Superior temporal gyrus (tissue), 1 donor: Measurements from ENCODE around the gene CCDC167.

ENCODE experiments used
- DNase-seq: peaks from one replicate; pipeline ENCODE4 v3.0.0-alpha.2; 2016; ENCODE audit errors: extremely low spot score

The CCDC167 gene

DNA sequence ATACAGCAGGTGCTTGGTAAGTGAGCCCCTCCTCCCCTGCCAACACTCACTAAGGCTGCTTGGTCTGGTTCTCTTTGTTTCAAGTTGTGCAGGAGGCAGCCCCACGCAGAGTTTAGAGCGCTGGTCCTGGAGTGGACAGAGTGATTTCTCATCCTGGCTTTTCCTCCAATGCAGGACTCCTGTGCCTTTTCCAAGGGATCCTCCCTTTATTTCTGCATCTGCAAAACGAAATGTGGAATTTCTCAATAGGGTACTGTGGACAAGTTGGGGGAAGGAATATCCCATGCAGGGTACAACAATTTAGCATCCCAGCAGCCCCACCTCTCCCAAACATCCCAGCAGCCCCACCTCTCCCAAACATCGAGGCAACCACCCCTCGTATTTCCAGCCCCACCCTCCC, 30.6 kb upstream of the CCDC167 start:
- no peak for DNase-seq

DNA sequence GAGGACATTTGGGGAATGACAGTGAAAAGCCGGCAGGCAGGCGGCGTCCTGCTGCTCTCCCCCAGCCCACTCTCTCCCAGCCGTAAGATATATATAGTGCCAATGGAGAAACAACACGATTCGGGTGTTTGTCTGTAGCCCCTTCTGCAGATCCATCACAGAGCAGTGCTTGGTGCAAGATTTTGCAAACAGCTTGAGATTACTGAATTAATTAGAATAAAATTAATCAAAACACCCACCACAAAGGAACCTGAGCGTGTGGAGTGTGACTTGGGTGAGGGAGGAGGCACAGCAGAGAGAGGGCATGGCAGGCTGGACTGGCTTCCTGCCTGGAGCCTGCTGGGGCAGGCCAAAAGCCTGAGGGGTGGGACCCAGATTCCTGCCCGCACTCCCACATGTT, 28.8 kb upstream of the CCDC167 start:
- DNase-seq: no peak

DNA sequence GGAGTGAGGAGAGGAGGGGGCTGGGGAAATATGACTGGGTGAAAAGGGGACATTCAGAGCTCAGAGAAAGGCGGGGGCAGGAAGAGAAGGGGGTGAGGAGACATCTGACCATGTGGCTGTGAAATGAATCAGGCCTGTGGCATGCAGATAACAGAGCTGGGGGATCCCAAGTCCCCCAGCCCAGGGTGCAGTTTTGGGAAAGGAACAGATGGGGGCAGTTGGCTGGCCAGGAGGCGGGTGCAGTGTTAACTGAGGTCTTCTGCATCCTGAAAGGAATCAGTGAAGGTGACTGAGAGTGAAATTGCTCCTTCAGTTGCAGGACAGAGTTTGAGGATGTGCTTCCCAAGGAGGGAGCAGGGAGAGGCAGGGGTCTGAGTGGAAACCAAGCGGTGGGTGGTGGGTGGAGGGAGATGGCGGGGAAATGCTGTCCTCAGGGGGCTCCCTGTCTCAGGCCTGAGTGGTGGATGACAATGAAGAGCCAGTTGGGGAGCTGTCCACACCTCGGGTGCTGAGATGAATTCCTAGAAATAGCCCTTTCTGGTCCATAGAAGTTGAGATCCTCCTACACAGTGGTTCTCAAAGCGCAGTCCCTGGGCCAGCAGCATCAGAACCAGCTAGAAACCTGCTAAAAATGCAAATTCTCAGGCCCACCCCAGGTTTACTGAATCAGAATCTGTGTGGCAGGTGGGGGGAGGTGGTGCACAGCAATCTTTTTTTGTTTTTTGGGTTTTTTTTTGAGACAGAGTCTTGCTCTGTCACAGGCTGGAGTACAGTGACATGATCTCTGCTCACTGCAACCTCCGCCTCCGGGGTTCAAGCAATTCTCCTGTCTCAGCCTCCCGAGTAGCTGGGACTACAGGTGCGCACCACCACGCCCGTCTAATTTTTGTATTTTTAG, 26.0 kb upstream of the CCDC167 start:
- DNase-seq: no peak

DNA sequence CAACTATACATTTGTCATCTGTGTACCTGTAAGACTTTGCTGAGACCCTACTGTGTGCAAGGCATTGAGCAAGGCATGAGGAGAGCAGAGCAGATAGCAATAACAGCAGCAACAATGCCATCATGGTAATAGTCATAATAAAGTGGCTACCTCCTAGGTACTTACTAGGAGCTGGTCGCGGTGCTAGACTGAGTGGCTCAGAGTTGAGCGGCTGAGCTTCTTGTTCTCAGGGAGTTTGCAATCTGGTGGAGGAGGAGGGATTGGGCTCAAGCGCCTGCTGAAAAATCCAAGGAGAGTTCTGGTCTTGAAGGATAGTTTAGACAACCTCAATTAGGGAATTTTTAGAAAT, 25.3 kb upstream of the CCDC167 start:
- no peak for DNase-seq

DNA sequence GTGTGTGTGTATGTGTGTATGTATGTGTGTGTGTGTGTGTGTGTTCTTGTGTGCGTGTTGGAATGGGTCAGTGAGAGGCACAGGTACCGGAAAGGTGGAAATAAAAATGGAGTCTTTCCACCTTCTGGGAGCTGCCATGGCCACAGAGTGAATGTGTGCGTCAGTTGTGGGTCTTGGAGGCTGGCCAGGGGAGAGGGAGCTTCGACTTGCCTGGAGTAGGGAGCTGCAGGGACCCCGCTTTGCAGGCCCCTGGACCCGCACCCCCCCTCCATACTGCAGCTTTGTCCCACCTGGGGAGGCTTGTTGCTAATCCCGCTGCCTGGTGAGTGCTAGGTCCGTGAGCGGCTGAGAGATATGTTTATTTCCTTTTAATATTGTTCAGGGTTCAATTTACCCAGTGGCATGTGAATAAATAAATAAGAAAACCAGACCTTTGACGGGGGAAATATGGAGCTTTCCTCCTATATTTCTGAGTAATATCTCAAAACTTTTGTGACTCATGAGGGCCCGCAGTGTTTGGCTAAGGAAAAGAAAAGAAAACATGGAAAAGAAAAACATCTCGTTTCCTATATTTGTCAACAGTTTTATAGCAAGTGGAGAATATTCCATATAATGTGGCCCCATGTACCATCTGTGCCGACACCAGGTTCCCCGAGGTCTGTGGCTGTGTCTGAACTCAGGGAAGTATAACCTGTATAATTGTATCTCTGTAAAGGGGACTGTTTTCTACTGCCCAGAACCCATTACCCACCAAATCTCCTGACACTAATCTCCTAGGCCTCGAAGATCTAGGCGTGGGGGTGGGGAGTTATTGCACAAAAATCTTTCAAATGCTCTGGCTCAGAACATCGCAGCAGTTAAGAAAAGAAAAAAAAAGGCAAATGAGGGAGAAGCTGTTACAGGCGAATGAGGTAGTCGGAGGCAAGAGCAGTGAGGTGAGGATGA, 24.6 kb upstream of the CCDC167 start:
- no peak for DNase-seq

DNA sequence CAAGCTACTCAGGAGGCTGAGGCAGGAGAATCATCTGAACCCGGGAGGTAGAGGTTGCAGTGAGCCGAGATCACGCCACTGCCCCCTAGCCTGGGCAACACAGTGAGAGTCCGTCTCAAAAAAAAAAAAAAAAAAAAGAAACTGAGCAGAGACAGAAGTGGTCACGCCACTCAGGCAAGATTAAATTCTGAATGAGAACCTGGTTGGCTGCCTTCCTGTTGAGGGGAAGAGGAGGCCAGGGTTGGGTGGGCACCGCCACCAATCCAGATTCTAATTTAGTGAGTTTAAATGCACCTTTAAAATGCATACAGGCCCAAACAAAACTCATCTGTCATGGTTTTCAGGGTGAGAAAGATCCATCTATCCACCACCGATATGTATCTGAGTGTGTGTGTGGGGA, 23.7 kb upstream of the CCDC167 start:
- no peak for DNase-seq

DNA sequence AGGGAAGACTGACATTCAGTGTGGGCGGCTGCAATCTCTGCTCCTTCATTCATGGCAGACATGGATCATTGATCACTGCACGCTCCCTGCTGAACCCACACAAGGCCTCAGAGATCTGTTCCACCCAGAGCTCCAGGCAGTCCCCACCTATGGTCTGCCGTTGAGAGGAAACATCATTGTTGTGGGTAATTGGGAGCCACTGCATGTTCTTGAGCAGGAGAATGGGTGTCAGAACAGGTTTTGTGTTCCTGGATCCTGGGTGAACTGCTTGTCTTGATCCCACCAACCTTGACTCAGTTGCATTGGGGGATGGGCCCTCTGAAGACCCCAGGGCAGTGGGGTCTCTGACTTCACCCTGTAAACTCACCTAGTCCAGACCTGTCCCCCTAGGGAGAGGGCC, 23.1 kb upstream of the CCDC167 start:
- DNase-seq: no peak

DNA sequence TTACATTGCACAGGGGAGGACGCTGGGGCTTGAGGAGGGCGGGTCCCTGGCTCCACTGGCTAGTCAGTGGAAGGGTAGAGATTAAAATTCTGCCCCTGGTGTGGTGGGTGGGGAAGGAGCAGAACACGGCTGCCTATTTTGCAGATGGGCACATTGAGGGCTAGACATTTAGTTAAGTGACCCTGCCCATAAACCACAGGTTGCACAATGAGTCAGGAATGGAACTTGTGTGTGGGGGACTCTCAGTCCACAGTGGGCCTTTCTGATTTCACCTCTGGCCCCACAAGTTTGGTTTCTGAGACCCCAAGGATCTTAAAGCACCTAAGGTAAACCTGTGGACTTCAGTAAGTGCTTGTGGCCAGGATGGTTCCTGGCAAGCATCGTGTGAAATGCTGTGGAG, 22.0 kb upstream of the CCDC167 start:
- no peak for DNase-seq

DNA sequence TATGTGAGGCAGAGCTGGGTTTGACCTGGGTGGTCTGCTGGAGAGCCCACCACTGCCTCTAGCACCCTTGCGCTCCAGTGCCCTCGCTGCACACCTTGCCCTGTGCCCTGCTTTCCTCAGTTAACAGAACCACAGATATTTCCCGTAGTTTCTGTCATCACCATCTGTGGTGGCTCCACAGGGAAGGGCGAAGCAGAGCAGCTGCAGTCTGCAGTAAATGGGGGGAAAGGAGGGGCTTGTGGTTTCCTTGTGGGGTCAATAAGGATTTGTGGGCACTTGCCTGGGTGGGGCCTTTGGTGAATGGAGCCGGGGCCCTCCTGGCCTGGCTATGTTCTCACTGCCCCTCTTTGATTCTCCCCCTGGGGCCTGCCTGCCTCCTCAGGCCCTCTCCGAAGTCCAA, 21.2 kb upstream of the CCDC167 start:
- DNase-seq: no peak

DNA sequence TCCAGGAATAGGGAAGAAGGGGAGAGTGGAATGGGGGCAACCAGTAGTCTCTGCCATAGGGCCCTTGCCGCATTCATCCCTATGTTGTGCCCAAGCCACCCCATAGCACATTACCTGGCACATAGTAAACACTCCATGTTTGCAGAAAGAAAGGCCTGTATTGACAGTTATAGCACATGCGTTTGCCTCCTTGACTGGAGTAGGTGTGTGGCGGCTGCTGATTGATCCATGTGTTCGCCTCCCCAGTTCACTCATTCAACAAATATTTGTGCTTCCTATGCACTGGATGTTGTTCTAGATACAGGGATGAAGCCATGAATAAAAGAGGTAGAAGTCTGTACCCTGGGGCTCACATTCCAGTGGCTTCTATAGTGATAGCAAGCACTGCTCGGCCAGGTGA, 19.8 kb upstream of the CCDC167 start:
- DNase-seq: no peak

DNA sequence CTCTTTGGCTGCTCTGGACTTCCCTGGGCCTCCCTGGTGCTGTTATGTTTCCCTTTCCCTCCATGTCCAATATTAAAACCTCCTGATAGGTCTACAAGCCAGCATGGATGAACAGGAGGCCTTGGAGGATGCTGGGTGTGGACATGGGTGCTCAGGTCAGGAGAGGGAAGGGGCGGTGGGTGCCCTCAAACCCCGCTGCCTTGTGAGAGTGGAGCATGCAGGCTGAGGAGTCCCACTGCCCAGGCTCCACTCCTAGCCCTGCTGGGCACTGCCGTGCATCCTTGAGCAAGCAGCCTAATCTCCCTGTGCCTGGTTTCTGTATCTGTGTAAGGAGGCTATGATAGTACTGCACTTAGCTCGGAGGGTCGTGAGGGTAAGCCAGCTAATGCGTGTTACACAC, 18.4 kb upstream of the CCDC167 start:
- DNase-seq: no peak

DNA sequence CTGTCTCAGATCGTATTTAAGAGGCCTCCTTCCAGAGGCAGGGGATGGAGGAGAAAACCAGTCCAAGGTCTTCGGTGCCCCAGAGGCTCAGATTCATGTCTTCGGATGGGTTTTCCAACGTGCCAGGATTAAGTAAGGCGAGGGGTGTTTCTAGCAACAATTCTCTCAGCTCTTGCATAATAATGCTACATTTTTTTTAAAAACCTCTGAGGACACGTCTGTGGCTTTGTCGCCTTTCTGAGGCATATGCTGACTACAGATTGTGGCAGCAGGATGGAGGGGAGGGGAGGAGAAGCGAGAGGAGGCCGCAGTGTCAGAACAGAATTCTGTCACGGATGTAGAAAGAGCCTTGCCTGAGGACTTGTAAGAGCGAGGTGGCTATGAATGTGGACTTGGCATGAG, 17.7 kb upstream of the CCDC167 start:
- no peak for DNase-seq

DNA sequence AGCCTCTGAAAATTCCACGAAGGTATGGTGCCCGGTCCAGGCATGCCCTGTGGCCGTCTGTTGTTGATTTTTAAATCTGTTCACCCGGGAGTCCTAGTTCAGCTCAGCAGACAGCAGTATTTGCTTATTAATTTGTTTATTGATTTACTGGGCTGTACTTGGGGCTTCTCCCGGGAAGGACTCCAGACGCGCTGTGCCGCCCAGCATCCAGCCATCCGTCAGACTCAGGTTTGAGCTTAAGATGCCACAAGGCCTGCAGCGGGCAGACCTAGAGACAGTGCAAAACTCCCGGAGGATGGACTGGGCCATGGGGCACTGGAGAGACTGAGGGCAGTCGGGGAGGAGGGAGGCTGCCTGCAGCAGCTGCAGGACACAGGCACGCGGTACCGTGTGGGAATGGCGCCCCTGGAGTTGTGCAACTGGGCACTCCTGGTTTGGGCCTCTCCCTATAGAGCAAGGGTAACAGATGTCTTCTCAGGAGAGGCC, 17.3 kb upstream of the CCDC167 start:
- no peak for DNase-seq

DNA sequence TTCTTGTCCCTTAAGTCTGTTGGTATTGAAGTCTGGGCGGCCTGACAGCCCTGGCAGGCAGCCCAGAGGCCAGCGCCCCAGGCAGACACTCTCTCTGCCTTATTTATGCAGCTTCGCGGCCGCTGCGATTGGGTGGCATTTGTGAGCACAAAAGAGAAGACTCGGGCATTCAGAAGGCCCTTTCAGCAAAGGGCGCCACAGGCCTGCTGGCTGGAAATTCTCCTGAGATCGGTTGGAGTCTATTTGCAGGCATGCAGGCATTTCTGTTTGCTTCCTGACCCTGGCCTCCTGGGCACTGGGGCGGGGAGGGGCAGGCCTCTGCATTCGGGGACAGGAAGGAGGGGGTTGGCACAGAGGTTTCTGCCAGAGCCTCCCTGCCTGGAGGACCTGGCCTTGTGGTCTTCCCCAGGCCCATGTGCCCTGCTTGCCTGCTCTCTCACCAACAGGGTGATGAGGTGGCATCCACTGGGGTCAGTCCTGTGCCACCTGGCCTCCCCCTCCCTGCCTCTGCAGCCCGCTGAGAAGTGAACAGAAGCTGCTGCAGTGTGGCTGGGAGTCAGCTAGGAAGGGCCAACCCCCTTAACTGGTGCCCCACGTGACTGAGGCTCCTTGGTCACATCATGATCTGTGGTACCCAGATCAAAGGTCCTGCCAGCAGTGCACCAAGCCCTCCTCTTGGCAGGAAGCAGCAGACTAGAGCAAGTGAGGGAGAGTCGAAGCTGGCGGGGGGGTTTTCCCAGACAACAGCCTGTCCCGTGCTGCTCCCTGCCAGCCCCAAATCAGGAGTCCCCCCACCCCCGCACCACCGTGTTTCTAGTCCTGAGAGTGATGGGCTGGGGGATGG, 16.6 kb upstream of the CCDC167 start:
- DNase-seq: peak; percentile 68

DNA sequence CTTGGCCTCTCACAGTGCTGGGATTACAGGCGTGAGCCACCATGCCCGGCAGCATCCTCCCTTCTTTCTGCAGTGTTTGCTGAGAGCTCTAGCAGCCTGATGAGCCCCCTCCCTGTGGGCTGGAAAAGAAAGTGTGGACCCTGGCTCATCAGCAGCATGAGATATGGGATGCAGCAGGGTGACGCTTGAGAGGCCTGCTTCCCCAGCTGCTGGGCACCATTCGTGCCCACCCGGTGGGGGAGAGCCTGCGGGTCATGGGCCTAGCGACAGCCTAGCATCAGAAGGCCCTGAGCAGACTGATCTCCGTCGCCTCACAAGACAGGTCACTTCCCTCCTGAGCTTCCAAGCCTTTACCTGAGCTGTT, 16.0 kb upstream of the CCDC167 start:
- DNase-seq: no peak

DNA sequence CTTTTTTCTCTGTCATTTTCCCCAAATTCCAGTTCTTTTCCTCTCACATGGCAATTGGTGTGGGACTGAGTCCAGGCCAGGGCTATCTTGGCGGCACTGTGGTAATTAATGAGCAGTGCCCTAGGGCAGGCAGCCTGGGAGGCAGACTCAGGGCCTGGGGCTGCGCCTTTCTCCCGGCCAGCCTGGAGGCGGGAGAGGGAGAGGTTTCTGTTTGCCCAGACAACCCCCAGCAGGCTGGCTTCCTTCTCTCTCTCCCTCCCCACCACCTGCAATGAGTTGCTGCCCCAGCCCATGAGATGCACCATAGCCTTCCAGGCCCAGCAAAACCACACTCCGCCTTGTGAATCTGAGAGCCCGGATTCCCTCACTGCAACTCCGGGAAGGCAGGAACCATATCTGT, 15.1 kb upstream of the CCDC167 start:
- DNase-seq: no peak

DNA sequence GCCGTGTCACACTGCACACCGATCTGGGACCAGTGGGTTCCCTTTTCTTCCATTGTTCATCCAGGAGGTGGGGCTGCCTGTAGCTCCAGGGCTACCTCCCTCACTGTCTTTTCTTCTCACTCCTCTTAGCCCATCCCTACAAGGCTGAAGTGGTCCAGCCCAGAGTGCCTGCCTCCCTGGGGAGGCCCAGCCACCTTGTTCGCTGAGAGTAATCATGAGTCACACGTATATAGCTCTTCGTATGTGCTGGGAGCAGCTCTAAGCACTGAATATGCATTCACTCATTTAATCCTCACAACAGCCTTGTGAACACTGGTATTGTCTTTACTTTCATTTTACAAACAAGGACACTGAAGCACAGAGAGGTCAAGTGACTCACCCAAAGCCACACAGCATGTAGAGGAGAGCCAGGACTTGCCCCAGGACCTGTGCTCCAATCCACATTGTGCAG, 14.7 kb upstream of the CCDC167 start:
- DNase-seq: no peak

DNA sequence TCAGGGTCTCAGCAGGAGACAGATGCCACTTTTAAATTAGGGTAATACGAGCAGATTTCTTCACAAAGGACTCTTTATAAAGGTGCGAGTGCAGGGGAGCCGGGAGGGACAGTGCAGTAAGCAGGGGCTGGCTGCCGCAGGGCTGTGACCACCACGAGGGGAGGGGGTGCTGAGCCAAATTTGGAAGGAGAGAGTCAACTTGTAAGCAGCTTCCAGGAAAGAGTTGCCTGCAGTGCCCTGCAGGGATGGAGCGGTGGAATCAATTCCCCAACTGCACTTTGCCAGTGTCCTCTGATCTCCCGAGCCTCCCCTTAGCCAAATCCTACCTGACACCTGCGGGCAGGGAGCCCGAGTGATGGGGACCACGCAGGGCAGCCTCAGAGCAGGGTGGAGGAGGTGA, 13.9 kb upstream of the CCDC167 start:
- DNase-seq: no peak

DNA sequence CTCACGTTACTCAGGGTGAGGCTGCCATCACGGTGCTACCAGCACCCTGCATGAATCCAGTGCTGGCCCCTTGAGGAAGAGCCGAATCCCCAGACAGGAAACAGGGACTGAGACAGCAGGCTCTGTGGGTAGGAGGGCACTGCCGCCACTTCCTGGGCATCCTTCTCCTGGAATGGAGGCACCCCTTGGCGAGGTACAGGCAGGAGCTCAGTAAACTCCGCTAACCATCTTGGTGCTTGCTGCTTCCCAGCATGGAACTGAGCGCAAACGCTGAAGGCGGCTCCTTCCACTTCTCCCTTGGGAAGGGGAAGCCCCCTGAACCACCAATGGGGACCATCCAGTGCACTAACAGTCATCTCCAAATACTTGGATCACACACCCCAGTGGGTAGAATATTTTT, 13.5 kb upstream of the CCDC167 start:
- DNase-seq: no peak

DNA sequence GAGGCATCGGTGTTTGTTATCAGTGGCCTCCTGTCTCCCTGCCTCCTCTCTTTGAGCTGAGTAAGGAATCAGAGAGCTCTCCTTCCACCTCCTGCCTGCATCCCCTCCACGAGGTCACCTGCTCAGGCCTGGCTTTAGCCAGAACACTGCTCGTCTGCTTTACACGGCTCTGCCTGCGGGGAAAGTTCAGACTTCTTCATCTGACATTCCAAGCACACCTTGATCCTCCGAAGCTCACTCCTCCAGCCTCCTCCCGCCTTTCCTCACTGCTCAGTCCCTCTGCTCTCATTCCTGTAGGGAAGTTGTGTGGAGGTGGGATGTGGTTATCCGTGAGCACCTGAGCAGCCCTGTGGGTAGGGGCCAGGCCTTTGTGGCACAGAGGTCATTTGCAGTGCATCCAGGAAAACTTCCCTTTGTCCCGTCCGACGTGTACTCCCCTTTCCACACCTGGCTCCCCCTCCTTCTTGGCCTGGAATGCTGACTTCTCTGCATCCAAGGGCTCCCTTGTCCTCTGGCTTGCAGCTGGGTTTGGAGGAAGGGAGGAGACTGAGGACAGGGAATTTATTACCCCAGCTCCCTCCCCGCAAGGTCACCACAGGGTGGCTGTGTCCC, 12.8 kb upstream of the CCDC167 start:
- no peak for DNase-seq

DNA sequence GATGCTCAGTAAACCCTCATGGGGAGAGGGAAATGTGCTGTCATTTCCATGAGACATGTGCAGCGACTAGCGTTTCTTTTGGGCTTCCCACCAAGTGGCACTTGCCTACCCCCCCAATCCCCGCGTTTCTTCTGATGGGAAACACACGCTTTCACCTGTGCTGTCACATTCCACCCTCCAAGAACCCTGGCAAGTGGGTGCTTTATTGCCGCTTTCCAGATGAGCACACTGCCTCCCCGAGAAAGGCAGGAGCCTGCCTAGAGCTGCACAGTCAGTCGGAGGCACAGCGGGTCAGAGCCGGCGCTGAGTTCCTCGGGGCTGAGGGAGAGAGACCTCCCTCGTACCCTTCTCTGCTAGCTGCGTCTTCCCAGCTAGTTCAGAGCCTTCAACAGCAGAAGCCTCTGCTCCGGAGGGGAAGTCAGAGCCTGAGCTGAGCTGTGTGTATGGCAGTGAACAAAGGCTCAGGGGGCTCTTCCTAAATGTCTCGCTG, 12.3 kb upstream of the CCDC167 start:
- DNase-seq: no peak
